Progenitor cell of endocrine pancreas (in vitro differentiated cells): Measurements from ENCODE around the gene WDFY4. TPM values are rescaled to one million over a fixed set of nuclear protein-coding genes. Genes with fewer than 3 reads are reported as not detected.

Experiments used
- DNase-seq: peaks from one replicate; pipeline ENCODE4 v3.0.0; 2021; ENCODE audit warnings: low spot score; ENCODE audit not compliant: unreplicated experiment
- H3K27ac Mint-ChIP-seq: 2 replicates; pipeline ENCODE4 v1.8.0; 2021; ENCODE audit warnings: mild to moderate bottlenecking, moderate library complexity, mixed read lengths
- H3K27me3 Mint-ChIP-seq: 2 replicates; pipeline ENCODE4 v1.8.0; 2021; ENCODE audit warnings: mixed read lengths
- H3K36me3 Mint-ChIP-seq: 2 replicates; pipeline ENCODE4 v1.8.0; 2022; ENCODE audit warnings: mixed read lengths; ENCODE audit not compliant: insufficient read depth
- H3K4me1 Mint-ChIP-seq: 2 replicates; pipeline ENCODE4 v1.8.0; 2021; ENCODE audit warnings: low read depth, mixed read lengths
- H3K4me3 Mint-ChIP-seq: 2 replicates; pipeline ENCODE4 v1.8.0; 2021; ENCODE audit warnings: low read depth, mild to moderate bottlenecking, moderate library complexity, mixed read lengths
- H3K9me3 Mint-ChIP-seq: 2 replicates; pipeline ENCODE4 v1.8.0; 2021; ENCODE audit warnings: low read depth, mixed read lengths
- total RNA-seq: library from RNA; stranded (reverse); gene quantifications from 2 replicates; pipeline ENCODE4 v1.2.1, GENCODE V29; 2021
- TF ChIP-seq, protein P1 (sequence below): fragments of 200-600 bp; sonication (generic); IDR thresholded peaks from one replicate; pipeline ENCODE4 v1.5.0; 2021; ENCODE audit warnings: antibody characterized with exemption, mild to moderate bottlenecking; ENCODE audit not compliant: unreplicated experiment

Gene WDFY4
- total RNA-seq, 1 donor from 2014 or later = 0.07 TPM

DNA sequence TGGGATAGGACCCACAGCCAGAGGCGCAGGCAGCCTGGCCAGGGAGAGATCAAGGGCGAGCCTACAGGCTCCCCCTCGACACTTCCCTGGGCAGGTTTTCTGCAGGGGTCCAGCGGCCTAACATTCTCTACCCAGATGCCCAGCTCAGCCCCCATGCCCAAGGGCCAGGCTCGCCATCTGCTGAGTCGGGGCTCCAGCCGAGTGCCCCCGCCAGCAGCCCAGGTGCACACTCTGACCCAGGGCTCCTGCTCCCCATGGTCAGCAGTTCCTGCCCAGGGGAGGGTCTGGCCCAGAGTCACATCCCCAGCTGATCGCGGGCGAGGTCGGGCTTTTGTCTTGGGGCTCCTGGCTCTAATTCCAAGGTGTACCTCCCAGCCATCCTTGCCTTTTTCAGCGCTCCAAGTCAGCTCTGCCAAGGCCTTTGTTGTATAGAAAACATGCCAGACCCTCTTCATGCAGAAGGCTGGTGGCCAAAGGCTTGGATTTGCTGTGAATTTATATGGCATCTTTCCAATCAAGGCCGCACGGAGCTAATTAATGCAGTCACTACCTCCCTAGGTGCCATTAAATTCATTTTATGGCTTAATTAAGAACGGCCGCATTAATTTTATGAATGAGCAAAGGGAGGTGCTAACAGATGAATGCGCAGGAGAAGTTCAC lies 134.3 kb downstream of the WDFY4 start:
- no peak overlapping the region for H3K27ac Mint-ChIP-seq
- H3K9me3 Mint-ChIP-seq = no peaks in the 10 kb centered on the region
- peaks cover 6% of the 10 kb centered on the region for H3K27me3 Mint-ChIP-seq
- TF ChIP-seq, protein P1, sequence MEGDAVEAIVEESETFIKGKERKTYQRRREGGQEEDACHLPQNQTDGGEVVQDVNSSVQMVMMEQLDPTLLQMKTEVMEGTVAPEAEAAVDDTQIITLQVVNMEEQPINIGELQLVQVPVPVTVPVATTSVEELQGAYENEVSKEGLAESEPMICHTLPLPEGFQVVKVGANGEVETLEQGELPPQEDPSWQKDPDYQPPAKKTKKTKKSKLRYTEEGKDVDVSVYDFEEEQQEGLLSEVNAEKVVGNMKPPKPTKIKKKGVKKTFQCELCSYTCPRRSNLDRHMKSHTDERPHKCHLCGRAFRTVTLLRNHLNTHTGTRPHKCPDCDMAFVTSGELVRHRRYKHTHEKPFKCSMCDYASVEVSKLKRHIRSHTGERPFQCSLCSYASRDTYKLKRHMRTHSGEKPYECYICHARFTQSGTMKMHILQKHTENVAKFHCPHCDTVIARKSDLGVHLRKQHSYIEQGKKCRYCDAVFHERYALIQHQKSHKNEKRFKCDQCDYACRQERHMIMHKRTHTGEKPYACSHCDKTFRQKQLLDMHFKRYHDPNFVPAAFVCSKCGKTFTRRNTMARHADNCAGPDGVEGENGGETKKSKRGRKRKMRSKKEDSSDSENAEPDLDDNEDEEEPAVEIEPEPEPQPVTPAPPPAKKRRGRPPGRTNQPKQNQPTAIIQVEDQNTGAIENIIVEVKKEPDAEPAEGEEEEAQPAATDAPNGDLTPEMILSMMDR = no peak
- DNase-seq = no peak
- no peaks in the 10 kb centered on the region for H3K36me3 Mint-ChIP-seq
- H3K4me3 Mint-ChIP-seq = no peak overlapping the region
- no peaks in the 10 kb centered on the region for H3K4me1 Mint-ChIP-seq

DNA sequence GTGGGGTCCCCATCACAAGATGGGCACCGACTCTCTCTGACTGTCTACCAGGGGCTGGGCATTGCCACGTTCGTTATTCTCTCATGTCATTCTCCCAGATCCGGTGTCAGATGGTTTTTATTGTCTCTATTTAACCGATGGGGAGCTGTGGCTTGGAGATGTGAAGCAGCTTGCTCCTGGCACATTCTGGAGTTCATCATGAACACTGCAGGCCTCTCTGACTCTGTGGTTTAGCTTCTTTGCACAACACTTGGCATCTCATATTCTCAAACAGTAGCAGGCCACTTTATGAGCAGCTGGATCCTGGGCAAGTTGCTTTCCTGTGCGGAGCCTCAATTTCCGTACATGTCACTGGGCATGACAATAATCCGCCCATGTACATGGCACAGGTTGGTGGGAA lies 135.1 kb downstream of the WDFY4 start:
- Mint-ChIP-seq H3K36me3 (no peaks in the 10 kb centered on the region), H3K4me3 (no peak overlapping the region), H3K27ac (no peak overlapping the region), H3K4me1 (no peaks in the 10 kb centered on the region), H3K9me3 (no peaks in the 10 kb centered on the region), H3K27me3 (peaks cover 6% of the 10 kb centered on the region)
- TF ChIP-seq, protein P1 = no peak
- DNase-seq = no peak

DNA sequence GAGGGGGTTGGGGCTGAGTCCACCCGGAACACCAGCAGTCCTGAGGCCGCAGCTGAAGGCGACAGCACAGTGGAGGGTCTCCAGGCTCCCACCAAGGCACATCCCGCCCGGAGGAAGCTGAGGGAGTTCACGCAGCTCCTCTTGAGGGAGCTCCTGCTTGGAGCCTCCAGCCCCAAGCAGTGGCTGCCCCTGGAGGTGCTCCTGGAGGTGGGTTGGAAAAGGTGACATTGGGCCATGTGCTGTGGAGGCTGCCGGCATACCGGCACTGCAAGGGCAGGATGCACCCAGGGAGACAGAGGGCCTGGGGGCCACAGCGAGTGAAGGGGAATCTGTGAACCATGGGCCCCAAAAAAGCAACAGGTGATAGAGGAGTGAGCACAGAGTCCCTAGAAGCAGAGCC lies 135.6 kb downstream of the WDFY4 start:
- DNase-seq = no peak
- Mint-ChIP-seq H3K27me3 (peaks cover 6% of the 10 kb centered on the region), H3K36me3 (no peaks in the 10 kb centered on the region), H3K4me1 (no peaks in the 10 kb centered on the region), H3K27ac (no peak overlapping the region), H3K4me3 (no peak overlapping the region), H3K9me3 (no peaks in the 10 kb centered on the region)
- TF ChIP-seq, protein P1 = no peak

DNA sequence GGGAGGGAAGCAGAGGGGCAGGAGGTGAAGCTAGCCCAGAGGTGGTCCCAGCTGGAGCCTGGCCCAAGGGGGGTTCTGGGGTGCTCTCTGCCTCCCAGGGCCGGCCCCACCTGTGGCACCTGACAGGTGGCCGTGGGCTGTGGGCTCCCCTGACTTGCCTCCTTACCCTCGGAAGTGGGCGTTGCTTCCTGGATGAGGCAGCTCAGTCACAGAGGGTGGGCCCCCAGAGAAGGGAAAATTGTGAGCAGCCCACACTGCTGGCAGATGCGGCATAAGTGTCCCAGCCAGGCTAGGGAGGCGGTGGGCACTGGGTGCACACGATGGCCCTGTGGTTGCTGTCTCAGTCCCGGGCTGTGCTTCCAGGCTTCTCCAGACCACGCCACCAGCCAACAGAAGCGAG lies 136.0 kb downstream of the WDFY4 start:
- no peaks in the 10 kb centered on the region for H3K36me3 Mint-ChIP-seq
- no peak overlapping the region for H3K27ac Mint-ChIP-seq
- TF ChIP-seq, protein P1 = no peak
- no peaks in the 10 kb centered on the region for H3K9me3 Mint-ChIP-seq
- DNase-seq = no peak
- H3K4me3 Mint-ChIP-seq = no peak overlapping the region
- H3K4me1 Mint-ChIP-seq = no peaks in the 10 kb centered on the region
- peaks cover 8% of the 10 kb centered on the region for H3K27me3 Mint-ChIP-seq

DNA sequence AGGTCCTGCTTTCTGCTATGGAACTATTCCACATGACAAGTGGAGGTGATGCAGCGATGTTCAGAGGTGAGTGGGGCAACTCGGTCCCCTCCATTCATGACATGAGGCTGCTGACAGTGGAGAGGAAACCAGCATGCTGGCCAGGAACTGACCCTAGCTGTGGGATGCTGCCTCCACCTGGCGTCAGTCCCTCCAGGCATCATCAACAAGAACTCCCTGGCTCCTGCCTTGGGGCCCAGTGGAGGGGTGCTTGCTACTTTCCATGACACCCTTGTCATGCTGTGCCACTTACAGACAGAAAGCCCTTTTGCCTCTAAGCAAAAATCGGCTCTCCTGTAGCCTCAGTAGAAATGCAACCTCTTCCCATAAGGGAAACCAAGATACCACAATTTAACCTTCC lies 136.4 kb downstream of the WDFY4 start:
- DNase-seq = no peak
- H3K4me1 Mint-ChIP-seq = no peaks in the 10 kb centered on the region
- peaks cover 8% of the 10 kb centered on the region for H3K27me3 Mint-ChIP-seq
- TF ChIP-seq, protein P1 = no peak
- H3K27ac Mint-ChIP-seq = no peak overlapping the region
- no peak overlapping the region for H3K4me3 Mint-ChIP-seq
- H3K9me3 Mint-ChIP-seq = no peaks in the 10 kb centered on the region
- no peaks in the 10 kb centered on the region for H3K36me3 Mint-ChIP-seq
